ENCODE measurements around the gene HYLS1.

HYLS1 gene

GRCh38 chr11:125925247-125925740 lies 37.8 kb downstream of the HYLS1 start:
- DNase-seq (ENCODE audit: low read depth, low spot score), result no peak
- TF ChIP-seq CTCF (IDR thresholded peaks at IDR 0.05; ENCODE audit: low read depth, low read length), result no peak
- no peak overlapping the region for H3K4me3 ChIP-seq (ENCODE audit: low read depth, low read length)
- in situ Hi-C loops (cut with HindIII; ENCODE audit: low sequenced_read_pairs), result loop anchor here (25.0 kb wide), 1 partner anchor 262 kb away; no protein-coding TSS in a partner anchor

- DNase-seq (ENCODE audit: low read depth, low spot score), result no peak
Measured at GRCh38 chr11:125925804-125926203, 38.3 kb downstream of the HYLS1 start.

GRCh38 chr11:125926682-125927081 lies 39.2 kb downstream of the HYLS1 start:
- in situ Hi-C loops (cut with HindIII; ENCODE audit: low sequenced_read_pairs), result loop anchor here (25.0 kb wide), 1 partner anchor 261 kb away; no protein-coding TSS in a partner anchor
- no peak for DNase-seq (ENCODE audit: low read depth, low spot score)
- no peak for TF ChIP-seq CTCF (IDR thresholded peaks at IDR 0.05; ENCODE audit: low read depth, low read length)
- H3K4me3 ChIP-seq (ENCODE audit: low read depth, low read length), result no peak overlapping the region

More at GRCh38 chr11:125925804-125926203, 38.3 kb downstream of the HYLS1 start:
- no peak for TF ChIP-seq CTCF (IDR thresholded peaks at IDR 0.05; ENCODE audit: low read depth, low read length)
- in situ Hi-C loops (cut with HindIII; ENCODE audit: low sequenced_read_pairs), result loop anchor here (25.0 kb wide), 1 partner anchor 261 kb away; no protein-coding TSS in a partner anchor
- no peak overlapping the region for H3K4me3 ChIP-seq (ENCODE audit: low read depth, low read length)

GRCh38 chr11:125929445-125930075 lies 42.1 kb downstream of the HYLS1 start:
- no peak for TF ChIP-seq CTCF (IDR thresholded peaks at IDR 0.05; ENCODE audit: low read depth, low read length)
- DNase-seq (ENCODE audit: low read depth, low spot score), result no peak
- H3K4me3 ChIP-seq (ENCODE audit: low read depth, low read length), result no peak overlapping the region
- in situ Hi-C loops (cut with HindIII; ENCODE audit: low sequenced_read_pairs), result loop anchor here (25.0 kb wide), 1 partner anchor 258 kb away; no protein-coding TSS in a partner anchor

GRCh38 chr11:125930076-125930450 lies 42.6 kb downstream of the HYLS1 start:
- H3K4me3 ChIP-seq (ENCODE audit: low read depth, low read length), result no peak overlapping the region
- TF ChIP-seq CTCF (IDR thresholded peaks at IDR 0.05; ENCODE audit: low read depth, low read length), result no peak
- in situ Hi-C loops (cut with HindIII; ENCODE audit: low sequenced_read_pairs), result loop anchor here (25.0 kb wide), 1 partner anchor 257 kb away; no protein-coding TSS in a partner anchor
- no peak for DNase-seq (ENCODE audit: low read depth, low spot score)

GRCh38 chr11:125931116-125931515 lies 43.6 kb downstream of the HYLS1 start:
- in situ Hi-C loops (cut with HindIII; ENCODE audit: low sequenced_read_pairs), result loop anchor here (25.0 kb wide), 1 partner anchor 256 kb away; no protein-coding TSS in a partner anchor
- no peak for DNase-seq (ENCODE audit: low read depth, low spot score)

More at GRCh38 chr11:125931116-125931515, 43.6 kb downstream of the HYLS1 start:
- no peak for TF ChIP-seq CTCF (IDR thresholded peaks at IDR 0.05; ENCODE audit: low read depth, low read length)
- H3K4me3 ChIP-seq (ENCODE audit: low read depth, low read length), result no peak overlapping the region

All from astrocyte of the spinal cord (primary cell).